Activated gamma-delta T cell treated with Interleukin-2 at 50 U/mL for 16 hours (primary cell): ENCODE data around the gene MAPK13.
A peak's percentile ranks its signal among the peaks of the same experiment; 100 is the strongest.
"Not testable (repeated sequence)": the region's sequence is repeated elsewhere in the genome, so short reads cannot be mapped to it uniquely, and the experiment has no call there.

Experiments
- DNase-seq: peaks from one replicate; pipeline ENCODE4 v3.0.0-alpha.2; 2020

MAPK13 gene

DNA sequence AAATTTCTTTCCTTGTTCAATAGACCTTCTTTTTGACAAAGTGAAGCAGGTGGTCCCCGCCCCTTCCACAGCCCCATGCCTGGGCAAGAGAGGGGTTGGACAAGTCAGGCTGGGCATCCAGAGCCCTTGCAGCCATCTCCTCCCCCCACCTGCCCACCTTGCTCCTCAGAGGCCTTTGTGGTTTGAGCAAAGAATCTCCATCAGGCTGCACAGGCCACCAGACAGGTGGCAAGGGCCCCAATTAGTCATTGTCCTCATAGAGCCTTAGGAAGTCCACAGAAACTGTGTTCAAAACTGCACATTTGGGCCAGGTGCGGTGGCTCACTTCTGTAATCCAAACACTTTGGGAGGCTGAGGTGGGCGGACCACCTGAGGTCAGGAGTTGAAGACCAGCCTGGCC, 1.5 kb upstream of the MAPK13 start:
- no peak for DNase-seq

DNA sequence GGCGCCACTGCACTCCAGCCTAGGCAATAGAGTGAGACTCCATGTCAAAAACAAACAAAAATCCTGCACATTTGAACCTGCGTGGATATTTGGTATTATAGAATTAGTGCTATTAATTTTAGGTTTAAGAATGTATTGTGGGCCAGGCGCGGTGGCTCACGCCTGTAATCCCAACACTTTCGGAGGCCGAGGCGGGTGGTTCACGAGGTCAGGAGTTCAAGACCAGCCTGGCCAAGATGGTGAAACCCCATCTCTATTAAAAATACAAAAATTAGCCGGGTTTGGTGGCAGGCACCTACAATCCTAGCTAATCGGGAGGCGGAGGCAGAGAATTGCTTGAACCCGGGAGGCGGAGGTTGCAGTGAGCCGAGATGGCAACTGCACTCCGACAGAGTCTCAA, 979 bp upstream of the MAPK13 start:
- DNase-seq = not testable (repeated sequence)

DNA sequence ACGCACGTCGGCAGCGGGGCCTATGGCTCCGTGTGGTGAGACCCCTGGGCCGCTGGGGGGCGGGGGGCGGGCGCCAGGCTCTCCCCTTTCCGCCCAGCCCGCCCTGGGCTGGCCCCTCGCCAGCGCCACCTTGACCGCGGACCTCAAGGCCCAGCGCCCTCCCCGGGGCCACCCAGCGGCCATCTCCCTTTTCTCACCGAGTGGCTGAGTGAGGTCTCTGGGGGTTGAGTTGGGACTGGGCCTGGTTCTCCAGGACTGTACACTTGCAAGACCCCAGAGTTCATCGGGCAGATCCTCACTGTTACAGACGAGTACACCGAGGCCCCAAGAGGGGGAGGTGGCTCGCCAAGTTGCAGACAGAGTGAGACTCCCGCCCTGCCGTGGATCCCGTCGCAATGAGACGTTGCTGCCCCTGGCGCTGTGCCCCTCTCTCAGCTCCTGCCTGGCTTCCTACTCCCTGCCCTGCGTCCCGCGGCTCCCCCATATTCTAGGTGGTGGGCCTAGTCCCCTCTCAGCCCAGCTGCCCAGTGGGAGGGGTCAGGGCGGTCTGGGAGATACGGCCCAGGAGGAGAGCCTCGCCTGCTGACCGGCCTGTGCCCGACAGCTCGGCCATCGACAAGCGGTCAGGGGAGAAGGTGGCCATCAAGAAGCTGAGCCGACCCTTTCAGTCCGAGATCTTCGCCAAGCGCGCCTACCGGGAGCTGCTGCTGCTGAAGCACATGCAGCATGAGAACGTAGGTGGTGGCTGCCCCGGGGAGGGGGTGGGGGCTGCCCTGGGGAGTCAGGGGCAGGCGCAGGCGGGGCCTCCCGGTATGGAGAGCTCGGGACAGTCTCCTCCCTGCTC, 576 bp downstream of the MAPK13 start:
- DNase-seq = peak; percentile 53

DNA sequence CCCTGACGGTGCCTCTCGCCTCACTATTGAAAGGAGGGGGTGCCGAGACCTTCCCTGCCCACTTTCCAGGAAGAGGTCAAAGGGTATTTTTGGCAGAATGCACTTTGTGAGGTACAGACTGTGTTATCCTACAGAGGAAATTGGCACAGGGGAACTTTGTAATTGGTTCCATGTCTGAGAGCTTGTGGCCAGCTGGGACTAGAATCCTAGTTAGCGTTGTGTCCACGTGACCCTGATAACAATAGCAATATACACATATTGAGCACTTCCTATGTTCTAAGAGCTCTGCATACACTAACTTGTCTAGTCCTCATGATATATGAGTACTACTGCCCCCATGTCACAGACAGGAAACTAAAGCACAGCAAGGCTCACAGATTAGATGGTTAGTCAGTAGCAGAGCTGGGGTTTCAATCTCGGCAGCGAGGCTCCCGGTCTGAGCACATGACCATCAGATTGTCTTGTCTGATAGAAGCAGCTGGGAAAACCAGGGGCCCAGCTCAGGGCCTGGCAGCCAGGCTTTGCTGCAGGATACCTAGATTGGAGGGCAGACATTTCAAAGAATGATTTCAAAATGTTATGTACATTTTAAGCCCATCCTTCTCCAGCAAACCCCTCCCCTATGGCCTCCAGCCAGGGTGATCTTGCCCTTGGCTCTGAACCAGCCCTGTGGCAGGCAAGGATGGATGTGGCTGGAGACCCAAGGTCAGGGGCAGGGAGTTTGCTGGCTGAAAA, 1.4 kb downstream of the MAPK13 start:
- DNase-seq = peak; percentile 42

DNA sequence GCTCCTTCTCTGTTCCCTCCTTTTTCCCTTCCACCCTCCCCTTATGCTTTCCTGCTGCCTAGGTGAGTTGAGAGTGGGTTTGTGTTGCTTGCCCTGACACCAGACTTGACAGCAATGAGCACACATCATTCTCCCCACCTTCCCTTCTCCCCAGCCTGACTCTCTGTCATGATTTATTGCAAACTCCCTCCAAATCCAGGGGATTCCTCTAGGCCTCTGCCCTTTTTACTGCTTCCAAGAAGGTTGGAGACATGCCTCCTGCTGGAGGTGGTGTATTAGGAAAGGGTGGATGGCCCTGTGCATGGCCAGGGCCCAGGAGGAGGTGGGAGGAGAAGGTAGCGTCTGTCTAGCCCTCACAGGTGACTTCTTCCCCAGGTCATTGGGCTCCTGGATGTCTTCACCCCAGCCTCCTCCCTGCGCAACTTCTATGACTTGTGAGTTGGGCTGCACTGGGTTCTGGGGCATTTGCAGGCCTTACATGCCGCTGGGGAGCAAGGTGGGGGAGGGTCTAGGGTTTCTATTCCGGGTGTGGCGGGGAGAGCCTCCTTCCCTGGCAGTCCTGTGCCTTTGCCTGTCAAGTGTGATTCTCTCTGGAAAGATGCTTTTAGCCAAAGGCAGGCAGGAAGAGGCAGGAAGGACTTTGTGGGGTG, 2.1 kb downstream of the MAPK13 start:
- DNase-seq = no peak

DNA sequence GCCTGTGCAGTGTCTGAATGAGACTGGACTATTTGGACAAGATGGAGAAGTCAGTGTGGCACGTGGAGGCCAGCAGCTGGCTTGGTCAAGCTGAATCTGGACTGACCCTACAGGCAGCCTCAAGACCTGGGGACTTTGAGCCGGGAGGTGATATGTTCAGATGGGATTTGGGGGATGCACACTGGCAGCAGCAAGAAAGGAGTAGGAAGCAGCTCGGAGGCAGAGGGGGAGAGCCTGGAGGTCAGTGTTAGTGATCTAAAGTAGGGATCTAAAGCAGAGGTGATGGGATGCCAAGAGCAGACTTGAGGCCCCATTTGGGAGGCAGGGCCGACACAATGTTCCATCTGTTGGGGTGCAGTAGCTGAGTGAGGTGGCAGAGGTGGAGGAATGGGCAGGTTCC, 2.8 kb downstream of the MAPK13 start:
- DNase-seq = no peak

DNA sequence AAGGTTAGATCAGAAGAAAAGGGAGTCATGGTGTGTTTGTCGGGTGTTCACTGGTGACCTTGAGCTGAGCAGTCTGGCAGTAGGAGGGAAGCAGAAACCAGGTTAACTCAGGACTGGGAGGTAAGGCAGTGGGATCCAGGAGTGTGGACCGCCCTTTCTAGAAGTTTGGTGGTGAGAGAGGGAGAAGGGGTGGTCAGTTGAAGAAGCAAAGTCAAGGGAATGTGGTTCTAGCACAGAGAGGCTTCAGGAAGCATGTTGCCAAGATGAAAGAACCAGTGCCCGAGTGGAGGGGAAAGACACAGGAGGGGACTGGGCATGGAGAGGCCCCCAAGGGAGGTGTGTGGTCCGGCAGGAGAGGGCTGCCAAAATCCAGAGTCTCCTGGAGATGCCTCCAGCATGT, 3.6 kb downstream of the MAPK13 start:
- no peak for DNase-seq

GRCh38 chr6:36135053-36135731, 4.9 kb downstream of the MAPK13 start:
- DNase-seq = no peak

DNA sequence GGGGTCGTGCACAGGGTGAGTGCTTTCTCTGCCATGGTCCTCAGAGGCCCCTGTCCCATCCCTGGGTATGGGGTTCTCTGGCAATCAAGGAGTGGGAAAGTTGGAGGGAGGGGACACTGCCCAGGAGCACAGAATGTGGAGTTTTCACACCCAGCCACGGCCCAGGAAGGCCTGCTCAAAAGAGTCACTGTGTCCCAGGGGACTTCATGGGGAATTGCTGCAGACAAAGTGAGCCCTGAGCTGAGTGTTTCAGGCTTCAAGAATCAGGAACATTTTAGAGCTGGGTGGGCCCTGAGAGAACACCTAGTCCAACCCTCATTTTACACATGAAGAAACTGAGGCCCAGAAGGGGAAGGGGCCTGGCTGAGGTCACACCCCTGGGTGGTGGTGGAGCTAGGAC, 5.7 kb downstream of the MAPK13 start:
- no peak for DNase-seq

- DNase-seq = no peak
Measured at GRCh38 chr6:36136551-36136950, 6.2 kb downstream of the MAPK13 start.

- no peak for DNase-seq
Measured at GRCh38 chr6:36138667-36139066, 8.4 kb downstream of the MAPK13 start.

DNA sequence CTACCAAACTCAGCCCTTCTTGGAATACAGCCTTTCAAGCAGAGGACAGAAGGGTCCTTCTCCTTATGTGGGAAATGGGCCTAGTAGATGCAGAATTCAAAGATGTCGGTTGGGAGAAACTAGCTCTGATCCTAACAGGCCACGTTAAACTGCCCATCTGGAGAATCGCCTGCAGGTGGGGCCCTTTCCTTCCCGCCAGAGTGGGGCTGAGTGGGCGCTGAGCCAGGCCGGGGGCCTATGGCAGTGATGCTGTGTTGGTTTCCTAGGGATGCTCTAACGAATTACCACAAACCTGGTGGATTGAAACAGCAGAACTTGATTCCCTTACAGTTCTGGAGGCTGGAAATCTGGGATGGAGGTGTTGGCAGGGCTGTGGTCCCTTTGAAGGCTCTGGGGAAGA, 9.1 kb downstream of the MAPK13 start:
- DNase-seq = no peak

- DNase-seq = no peak
Measured at GRCh38 chr6:36139991-36140710, 9.8 kb downstream of the MAPK13 start.

DNA sequence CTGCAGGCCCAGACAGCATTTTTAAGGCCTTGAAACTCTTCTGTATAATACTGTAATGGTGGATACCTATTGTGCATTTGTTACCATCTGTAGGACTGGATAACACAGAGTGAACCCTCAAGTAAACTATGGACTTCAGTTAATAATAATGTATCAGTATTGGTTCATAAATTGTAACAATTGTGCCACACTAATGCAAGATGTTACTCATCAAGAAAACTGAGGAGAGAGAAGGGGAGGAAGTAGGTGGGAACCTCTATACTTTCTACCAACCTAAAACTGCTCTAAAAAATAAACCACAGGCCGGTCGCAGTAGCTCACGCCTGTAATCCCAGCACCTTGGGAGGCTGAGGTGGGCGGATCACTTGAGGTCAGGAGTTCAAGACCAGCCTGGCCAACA, 10.8 kb downstream of the MAPK13 start:
- no peak for DNase-seq

GRCh38 chr6:36141961-36142360, 11.6 kb downstream of the MAPK13 start:
- DNase-seq = no peak

DNA sequence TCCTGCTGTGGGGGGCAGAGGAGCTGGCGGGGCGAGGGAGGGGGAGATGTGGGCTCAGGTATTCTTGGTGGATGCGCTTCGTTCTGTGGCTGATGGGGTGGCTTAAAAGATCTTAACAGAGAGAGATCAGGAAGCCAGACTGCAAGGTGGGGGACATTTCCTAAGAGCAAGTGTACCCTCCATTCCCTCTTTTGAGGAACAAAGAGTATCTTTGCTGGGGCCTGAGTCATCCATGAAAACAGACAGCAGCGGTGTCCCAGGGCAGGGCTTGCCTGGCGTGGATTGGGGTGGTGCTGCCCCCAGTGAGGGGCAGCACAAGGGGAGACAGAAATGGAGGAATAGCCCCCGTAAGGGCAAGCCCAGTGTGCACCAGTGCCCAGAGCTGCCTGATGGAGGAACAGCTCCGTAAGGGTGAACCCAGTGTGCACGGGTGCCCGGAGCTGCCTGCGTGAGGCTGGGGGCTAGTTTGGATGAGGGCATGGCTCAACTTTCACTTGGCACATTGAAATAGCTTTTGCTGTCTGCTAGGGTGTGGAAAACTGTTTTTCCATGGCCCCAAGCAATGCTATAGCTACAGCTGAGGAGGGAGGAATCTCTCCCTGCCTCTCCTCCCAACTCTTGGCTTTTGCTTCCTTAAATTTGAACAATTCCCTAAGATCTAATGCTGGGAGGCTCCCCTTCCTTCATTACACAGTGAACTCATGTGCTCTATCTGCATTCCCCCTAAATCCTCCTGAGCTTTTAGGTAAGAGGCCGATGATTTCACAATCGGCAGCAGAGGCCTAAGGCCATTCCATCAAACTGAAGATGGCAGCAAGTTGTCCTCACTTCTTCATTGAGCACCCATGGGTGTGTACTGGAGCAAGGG, 12.9 kb downstream of the MAPK13 start:
- DNase-seq = no peak

DNA sequence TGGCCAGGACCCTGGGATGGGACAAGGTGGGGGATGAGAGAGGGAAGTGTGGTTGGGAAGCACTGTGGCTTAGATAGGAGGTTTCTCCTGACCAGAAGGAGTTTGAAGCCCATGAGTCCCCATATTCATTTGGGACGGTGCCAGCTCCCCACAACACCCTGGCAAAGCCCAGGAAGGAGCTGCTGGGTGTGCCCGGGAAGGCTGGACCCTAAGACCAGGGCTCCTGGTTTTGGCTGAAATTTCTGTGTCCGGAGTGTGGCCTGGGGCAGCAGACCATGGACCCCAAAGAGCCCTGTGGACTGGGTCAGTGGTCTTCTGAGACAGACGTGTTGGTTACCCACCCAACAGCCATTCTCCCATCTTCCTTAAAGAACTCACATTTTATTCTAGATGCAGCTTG, 15.2 kb downstream of the MAPK13 start:
- no peak for DNase-seq

DNA sequence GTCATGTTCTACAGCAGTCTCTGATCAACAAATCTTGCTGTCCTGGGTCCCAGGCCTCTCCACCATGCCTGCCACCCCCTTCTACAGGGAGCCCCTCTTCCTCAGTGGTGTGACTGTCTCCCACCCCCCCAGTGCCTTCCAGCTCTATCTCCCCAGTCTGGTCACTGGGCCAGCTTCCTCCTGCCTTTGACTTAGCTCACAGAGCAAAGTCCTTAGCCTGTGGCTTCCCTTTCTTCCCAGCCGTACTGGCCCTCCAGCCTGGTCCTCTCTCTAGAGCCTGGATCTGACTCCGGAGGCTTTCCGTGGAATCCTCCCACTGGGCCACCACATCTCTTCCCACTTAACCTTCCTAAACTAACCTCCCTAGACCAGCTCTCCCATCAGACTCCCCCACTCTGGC, 17.0 kb downstream of the MAPK13 start:
- DNase-seq = no peak

- DNase-seq = no peak
Measured at GRCh38 chr6:36149476-36149875, 19.2 kb downstream of the MAPK13 start.

DNA sequence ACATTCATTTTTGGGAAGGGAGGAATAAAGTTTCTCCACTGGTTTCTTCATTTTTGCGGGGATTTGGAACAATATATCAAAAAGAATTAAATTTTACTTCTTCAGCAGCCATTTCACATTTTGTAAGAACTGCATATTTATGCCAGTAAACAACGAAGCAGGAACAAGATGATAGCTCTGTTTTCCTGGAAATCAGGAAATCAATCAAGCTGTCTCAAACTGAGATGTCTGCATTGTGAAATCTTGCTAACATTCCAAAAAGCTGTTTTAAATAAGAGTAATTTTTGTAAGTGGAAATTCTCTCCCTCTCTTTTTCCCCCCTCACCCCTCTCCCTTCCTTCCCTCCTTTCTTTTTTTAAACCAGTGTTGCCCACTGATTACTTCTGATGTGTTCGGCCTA, 20.0 kb downstream of the MAPK13 start:
- DNase-seq = no peak

DNA sequence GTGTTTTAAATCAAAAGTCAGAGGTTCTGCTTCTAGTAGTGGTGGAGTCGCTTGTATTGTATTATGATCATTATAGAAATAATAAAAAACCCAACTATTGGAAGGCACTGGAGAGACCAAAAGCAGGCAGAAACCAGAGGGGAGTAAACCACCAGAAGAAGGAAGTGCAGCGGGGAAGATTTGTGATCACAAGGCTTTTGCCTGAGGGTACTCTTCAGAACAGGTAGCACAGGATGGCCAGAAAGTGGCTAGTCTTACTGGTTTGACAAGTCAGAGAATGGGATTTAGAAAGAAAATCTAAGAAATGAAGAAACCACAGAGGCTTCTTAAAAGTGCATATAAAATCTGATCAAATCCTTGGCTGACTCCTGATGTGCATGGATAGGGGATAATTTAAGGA, 24.0 kb downstream of the MAPK13 start:
- DNase-seq = no peak

DNA sequence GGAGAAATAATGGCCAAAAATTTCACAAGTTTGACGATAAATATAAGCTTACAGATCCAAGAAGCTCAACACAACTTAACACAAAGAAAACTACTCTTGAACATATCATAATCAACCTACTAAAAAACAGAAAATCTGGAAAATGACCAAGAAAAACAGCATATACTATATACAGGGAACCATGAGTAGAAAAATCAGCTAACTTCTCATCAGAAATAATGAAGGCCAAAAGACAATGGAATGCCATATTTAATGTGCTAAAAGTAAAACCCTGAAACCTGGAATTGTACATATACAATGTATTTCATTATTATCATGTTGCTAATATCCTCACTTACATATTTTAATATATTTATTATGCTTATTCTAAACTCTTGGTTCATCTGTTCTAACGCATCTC, 25.3 kb downstream of the MAPK13 start:
- DNase-seq = no peak
